Esophagus muscularis mucosa (tissue), 3 donors: ENCODE data around the gene DNHD1.
A peak's percentile ranks its signal among the peaks of the same experiment; 100 is the strongest.

Experiments used
- POLR2A ChIP-seq: fragments of 450-650 bp; IDR thresholded peaks from one replicate; pipeline ENCODE4 v1.6.1; 2017; ENCODE audit warnings: antibody characterized with exemption, moderate library complexity, mild to moderate bottlenecking, low read depth
- POLR2AphosphoS5 ChIP-seq, 2 donors: sonication (generic); formaldehyde crosslinking; IDR thresholded peaks; one replicate each; pipeline ENCODE4 v1.6.1; 2017; ENCODE audit warnings: antibody characterized with exemption in 2 of 2
- TF ChIP-seq, protein P1 (sequence below), 3 experiments: fragments of 200-600 bp in 2 of 3; fragments of 450-650 bp in 1 of 3; sonication (generic) in 2 of 3; IDR thresholded peaks; one replicate each; pipeline ENCODE4 v1.5.1; 2017 to 2019; ENCODE audit warnings: antibody characterized with exemption in 3 of 3, mild to moderate bottlenecking in 2 of 3, moderate library complexity in 1 of 3

DNA sequence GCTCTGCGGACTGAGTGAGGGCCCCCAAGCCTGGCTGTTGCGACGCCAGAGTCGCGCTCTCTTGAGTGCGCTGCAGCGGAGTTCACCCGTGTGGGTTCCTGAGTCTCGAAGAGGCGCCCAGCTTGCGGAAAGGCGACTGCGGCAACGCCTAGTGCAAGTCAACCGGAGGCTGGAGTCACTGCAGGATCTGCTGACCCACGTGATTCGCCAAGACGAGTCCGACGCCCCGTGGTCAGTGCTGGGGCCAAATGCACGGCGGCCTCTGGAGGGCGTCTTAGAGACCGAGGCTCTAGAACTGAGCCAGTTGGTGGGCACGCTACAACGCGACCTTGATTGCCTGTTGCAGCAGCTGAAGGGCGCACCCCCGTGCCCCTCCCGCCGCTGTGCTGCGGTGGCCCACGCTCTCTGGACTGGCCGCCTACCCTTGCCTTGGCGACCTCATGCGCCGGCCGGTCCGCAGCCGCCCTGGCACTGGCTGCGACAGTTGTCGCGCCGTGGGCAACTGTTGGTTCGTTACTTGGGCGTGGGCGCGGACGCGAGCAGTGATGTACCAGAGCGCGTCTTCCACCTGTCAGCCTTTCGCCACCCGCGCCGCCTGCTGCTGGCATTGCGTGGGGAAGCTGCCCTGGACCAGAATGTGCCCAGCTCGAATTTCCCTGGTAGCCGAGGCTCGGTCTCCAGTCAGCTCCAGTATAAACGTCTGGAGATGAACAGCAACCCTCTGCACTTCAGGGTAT, 73.8 kb downstream of the DNHD1 start:
- TF ChIP-seq POLR2AphosphoS5 (IDR thresholded peaks at IDR 0.05) = no peak
- TF ChIP-seq, protein P1, sequence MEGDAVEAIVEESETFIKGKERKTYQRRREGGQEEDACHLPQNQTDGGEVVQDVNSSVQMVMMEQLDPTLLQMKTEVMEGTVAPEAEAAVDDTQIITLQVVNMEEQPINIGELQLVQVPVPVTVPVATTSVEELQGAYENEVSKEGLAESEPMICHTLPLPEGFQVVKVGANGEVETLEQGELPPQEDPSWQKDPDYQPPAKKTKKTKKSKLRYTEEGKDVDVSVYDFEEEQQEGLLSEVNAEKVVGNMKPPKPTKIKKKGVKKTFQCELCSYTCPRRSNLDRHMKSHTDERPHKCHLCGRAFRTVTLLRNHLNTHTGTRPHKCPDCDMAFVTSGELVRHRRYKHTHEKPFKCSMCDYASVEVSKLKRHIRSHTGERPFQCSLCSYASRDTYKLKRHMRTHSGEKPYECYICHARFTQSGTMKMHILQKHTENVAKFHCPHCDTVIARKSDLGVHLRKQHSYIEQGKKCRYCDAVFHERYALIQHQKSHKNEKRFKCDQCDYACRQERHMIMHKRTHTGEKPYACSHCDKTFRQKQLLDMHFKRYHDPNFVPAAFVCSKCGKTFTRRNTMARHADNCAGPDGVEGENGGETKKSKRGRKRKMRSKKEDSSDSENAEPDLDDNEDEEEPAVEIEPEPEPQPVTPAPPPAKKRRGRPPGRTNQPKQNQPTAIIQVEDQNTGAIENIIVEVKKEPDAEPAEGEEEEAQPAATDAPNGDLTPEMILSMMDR (IDR thresholded peaks at IDR 0.05) = peak in 1 of 3 experiments; percentile 10
- no peak for TF ChIP-seq POLR2A
